GM13976 (cell line): Measurements from ENCODE around the gene MRPL2.

Experiments used
- DNase-seq: peaks from one replicate; pipeline ENCODE4 v3.0.0; 2012; ENCODE audit warnings: low spot score
- in situ Hi-C: fragments of 300-500 bp; cut with MboI; formaldehyde crosslinking; loops from one replicate; pipeline ENCODE4 v1.12.0; 2022; ENCODE audit warnings: low sequenced_read_pairs, mixed read lengths, inconsistent platforms; ENCODE audit not compliant: unreplicated experiment
- TF ChIP-seq, protein P1 (sequence below): IDR thresholded peaks from 2 replicates; pipeline ENCODE4 v1.5.1; 2012; ENCODE audit warnings: borderline replicate concordance, mild to moderate bottlenecking; ENCODE audit not compliant: insufficient read depth; ENCODE audit errors: extremely low read depth, missing control alignments, control extremely low read depth

The MRPL2 gene

DNA sequence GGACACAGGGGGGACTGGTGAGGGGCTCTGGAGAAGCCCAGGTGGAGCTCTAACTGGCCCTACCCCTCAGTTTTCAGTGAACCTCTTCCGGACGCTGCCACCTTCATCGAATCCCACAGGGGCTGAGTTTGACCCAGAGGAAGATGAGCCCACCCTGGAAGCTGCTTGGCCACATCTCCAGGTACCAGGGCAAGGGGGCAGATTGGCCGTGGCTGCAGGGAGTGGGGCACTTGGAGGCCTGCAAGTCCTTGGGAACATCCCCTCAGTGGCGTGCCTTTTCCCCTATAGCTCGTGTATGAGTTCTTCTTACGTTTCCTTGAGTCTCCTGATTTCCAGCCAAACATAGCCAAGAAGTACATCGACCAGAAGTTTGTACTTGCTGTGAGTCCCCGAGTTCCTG is 52.1 kb downstream of the MRPL2 start:
- TF ChIP-seq, protein P1, sequence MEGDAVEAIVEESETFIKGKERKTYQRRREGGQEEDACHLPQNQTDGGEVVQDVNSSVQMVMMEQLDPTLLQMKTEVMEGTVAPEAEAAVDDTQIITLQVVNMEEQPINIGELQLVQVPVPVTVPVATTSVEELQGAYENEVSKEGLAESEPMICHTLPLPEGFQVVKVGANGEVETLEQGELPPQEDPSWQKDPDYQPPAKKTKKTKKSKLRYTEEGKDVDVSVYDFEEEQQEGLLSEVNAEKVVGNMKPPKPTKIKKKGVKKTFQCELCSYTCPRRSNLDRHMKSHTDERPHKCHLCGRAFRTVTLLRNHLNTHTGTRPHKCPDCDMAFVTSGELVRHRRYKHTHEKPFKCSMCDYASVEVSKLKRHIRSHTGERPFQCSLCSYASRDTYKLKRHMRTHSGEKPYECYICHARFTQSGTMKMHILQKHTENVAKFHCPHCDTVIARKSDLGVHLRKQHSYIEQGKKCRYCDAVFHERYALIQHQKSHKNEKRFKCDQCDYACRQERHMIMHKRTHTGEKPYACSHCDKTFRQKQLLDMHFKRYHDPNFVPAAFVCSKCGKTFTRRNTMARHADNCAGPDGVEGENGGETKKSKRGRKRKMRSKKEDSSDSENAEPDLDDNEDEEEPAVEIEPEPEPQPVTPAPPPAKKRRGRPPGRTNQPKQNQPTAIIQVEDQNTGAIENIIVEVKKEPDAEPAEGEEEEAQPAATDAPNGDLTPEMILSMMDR, result no peak
- in situ Hi-C loops, result no loop called here
- no peak for DNase-seq

DNA sequence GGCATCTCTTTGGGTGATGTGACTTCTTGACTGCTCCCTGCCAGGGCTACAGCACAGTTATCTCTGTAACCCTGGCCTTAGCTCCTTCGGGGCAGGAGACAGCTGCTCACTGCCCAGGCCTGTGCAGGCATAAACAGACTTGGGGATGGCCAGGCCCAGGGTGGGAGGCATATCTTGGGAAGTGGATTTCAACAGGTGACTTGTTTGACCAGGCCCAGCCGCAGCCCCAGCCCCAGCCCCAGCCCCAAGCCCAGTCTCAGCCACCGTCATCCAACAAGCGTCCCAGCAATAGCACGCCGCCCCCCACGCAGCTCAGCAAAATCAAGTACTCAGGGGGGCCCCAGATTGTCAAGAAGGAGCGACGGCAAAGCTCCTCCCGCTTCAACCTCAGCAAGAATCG is 53.0 kb downstream of the MRPL2 start:
- DNase-seq, result no peak
- TF ChIP-seq, protein P1, result no peak
- in situ Hi-C loops, result no loop called here

DNA sequence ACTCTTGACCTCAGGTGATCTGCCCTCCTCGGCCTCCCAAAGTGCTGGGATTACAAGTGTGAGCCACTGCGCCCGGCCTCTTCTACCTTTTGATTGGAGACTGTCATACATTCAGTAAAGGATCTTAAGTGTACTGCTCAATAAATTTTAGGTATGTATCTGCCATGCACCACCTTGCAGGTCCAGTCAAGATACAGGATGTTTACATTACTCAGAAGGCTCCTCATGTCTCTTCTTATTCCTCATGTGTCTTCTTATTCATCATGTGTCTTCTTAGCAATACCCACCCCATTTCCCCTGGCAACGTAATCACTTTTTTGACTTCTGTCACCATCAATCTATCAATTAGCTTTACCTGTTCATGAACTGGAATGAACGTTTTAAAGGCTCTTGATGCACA is 53.4 kb downstream of the MRPL2 start:
- no peak for DNase-seq
- in situ Hi-C loops, result no loop called here
- TF ChIP-seq, protein P1, result no peak
